HCEC 1CT (cell line): ENCODE data around the gene NKX2-8.
"Not testable (repeated sequence)": the region's sequence is repeated elsewhere in the genome, so short reads cannot be mapped to it uniquely, and the experiment has no call there.

Experiments
- DNase-seq: peaks from one replicate; pipeline ENCODE4 v3.0.0-alpha.2; 2017

The NKX2-8 gene

DNA sequence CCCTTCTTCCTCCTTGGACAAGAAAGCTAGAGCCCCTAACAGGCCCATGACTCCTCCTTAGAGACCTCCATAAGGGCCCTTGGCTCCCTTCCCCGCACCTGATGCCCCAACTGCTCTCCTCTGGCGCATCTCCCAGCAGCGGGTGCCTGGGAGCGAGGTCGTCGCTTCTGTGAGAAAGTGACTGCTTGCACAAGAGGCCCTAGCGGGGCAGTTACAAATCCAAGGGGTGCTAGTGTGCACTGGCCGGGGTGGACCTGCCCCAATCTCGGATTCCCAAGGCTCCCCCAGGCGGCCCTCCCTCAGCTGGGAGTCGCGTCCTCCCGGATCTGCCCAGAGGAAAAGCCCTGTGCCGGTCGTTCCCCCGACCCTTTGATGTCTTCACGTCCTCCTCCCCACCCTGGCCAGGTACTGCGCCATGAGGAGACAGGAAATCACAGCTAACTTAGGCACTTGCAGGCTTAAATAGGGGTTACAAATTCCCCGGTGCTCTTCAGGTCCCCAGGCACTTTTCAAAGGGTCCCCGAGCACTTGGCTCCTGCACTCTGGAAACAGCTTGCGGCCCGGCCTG, 2.8 kb downstream of the NKX2-8 start:
- DNase-seq = no peak

DNA sequence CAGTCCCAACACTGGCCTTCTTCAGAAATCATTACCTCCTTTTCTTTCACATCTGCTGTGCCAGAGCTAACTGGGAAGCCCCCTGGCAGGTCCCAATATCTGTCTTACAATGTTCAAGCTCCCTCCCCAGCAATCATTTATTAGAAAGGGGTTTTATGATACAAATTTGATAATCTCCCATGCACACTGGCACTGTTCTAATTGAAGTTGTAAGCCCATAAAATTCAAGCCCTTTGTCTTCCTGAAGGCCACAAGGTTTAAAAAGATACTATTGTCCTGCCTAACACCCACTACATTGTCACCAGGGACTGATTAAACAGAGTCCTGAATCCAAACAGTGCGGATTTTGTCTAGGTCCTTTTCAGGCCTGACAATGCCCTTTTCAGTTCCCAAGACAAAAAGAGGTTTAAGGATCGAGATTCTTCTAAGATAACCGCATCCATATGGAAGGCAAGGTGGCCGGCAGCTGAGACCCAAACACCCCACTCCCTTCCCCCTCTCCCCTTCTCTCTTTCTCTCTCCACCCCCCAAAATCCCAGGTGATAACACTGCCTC, 3.3 kb downstream of the NKX2-8 start:
- no peak for DNase-seq

DNA sequence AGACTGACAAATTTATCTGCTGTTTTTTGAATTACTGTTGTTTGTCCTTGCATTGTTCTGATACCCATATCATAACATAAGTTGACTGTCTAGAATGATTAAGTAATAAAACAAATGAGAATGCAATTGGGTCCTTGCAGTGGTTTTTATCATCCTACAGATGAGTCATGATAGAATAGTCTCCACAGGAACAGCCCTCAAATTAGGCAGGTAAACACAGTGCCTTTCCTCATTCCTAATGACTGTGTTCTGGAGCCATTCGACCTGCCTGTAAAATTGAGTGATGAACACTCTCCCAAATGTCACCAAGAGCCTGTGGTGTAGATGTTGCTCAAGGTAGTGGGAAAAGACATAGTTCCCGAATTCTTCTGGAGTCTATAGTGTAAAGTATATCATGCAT, 12.3 kb downstream of the NKX2-8 start:
- no peak for DNase-seq

DNA sequence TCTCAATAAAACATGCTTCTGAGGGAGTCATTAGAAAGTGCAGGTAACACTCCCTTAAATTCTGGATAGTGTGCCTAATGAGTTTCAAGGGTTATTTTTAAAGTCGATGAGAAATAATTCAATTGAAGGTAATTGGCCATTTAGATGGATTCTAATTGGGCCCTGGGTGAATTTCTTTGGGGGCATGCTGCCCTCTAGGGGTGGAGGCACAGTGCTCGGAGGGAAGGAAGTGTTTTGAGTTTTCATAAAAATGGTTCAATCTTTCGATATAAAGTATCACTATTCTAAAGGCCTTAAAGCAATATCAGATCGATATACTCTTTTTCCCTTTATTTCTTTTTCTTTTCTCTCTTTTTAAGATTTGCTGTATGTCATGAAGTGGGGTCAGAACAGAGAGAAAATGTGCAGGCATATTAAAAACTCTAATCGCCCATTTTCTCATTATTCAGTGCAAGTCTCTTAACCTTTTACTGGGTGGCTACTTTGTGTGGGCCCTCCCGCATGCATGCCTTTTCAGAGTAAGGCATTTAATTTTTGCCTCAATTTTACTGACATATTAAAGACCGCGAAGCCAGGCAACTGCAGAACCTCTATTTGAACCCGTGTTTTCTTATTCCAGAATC, 25.5 kb downstream of the NKX2-8 start:
- DNase-seq = peak; percentile 23

DNA sequence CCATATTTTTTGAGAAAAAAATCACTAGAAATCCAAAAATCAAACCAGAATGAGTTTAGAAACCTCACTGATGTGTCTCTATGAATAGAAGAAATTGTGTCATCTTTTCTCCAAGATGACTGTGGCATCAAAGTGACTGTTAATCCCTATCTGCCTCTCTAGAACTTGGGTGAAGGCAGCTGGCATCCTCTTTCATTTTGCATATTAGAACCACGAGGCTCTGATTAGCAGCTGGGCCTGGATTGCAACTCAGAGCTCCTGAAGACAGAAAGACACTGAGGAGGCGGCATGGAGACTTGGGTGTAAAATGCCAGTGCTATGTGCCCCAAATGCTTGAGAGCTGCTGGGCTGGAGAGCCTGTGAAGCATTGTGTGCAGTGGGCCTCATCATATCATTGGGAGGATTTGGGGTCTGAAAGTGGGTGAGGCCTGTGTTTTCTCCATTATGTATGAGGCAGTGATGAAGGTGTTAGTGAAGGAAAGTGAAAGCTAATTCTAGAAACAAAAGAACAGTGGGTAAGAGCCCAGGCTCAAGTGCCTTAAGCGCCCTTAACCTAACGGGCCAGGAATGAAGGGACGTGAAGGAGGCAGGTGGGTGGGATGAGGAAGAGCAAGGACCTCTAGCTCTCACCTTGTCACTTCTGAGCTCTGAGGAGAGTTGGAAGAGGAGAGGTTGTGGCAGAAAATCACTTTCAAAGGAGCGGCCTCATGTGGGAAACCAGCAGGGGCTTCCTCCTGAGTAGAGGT, 26.2 kb downstream of the NKX2-8 start:
- DNase-seq = no peak

DNA sequence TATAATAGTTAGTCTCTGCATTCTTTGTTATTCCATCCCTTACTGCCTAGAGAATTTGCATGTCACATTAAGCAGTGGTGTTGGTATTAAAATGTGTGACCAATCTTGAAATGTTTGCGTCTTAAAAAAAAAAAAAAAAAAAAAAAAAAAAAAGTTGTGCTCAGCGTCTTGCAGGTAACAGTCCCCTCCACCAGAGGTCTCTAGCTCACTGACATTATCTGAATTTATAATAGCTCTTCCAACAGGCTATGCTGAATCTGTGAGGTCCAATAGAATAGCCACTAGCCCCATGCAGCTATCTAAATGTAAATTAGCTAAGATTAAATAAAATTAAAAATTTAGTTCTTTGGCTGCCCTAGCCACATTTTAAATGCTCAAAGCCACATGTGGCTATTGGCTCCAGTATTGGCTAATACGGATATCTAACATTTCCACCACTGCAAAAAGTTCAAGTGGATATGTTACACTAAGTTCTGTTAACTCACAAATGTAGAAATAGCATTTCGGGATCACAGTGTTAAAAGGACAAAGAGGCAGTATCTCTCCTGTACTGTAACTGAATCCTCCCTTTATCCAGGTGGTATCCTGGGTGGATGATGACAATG, 28.7 kb downstream of the NKX2-8 start:
- DNase-seq = peak; percentile 51

DNA sequence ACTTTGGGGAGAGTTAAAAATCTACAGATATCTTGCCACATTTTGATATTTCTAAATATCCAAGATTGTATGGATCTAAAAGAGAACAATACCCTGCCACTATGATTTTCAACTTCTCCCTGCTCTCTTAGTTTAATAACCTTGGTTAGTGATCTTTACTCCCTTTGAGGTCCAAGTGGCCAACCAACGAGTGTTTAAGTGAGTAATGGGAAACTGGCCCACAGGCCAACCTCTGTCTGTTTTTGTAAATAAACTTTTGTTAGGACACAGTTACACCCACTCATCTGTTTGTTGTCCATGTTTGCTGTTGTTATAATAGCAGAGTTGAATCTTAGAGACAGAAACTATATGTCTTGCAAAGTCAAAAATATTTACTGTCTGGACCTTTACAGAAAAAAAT, 31.5 kb downstream of the NKX2-8 start:
- DNase-seq = no peak

DNA sequence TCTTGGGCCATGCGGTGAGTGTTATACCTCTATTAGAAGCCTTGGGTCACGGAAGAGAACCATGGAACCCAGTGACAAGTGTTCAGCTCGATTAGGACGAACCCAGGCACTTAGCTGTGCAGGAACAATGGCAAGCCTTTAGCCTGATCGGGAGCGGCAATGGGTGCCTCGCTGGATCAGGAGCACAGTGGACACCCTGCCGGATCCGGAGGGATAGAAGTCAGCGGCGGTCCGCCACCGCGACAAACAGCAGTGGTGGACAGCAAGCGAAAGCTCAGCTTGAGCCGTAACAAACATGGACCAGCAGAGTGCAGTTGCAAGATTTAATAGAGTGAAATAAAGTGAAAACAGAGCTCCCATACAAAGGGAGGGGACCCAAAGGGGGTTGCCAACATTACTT, 38.1 kb downstream of the NKX2-8 start:
- not testable (repeated sequence) for DNase-seq

DNA sequence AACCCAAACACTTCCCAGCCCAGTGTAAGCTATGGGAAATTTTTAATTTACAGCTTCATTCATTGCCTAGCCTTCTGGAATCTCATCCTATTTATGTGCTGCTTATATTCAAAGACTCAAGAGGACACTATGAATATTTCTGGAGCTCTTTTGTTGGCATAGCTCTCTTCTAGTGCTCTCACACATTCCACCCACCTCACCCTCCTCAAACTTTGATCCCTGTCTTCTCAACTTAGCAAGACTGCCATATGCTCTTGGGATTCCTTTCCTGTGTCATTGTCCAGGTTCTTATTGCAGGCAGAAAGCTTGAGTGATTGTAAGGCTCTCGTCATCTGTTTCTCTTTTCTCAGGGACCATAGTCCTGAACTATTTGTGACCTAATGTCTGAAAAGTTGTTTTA, 44.4 kb downstream of the NKX2-8 start:
- DNase-seq = no peak
